GM10266 (cell line): ENCODE data around the gene DDA1.

Source experiments
- DNase-seq: peaks from one replicate; pipeline ENCODE4 v3.0.0; 2012; ENCODE audit errors: extremely low spot score
- CTCF ChIP-seq: IDR thresholded peaks from 2 replicates; pipeline ENCODE4 v1.5.1; 2012; ENCODE audit warnings: mild to moderate bottlenecking, low read depth; ENCODE audit not compliant: control insufficient read depth, insufficient read depth; ENCODE audit errors: missing control alignments

Gene DDA1

DNA sequence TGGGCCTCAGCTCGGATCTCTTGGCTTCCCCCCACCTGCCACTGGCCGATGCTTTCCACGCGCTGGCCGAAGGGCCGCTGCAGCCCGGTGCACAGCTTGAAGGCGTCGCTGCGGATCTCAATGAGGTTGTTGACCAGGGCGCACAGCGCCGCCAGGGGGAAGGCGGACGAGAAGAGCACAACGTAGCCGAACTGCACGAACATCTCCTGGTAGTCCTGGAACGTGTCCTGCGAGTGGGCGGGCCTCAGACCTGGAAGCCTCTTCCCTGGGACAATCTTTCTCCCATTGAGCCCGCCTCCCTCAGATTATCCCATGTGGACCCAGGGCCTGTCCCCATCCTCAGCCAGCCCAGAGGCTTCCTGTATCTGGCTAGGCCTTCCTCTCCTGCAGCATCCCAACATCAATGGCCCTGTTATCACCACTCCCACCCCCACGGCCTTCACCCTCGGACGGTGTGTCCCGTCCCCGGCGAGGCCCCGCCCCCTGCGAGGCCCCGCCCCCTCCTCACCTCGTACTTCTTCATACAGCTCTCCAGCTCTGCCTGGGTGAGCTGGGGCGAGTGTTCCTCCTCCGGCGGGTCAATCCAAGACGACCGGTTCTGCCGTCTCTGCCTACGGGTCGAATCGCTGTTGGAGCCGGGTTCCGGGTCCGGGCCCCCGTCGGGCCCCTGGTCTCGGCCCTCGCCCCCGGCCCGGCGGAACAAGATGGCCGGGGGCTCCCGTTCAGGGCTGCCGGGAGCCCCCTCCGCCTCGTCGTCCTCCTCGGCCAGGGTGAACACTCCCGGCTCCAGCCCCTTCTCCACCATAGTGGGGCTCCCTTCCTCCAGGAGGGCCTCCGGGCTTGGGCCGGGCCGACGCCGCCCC, 18.5 kb downstream of the DDA1 start:
- DNase-seq = peak; percentile 87
- TF ChIP-seq CTCF = no peak

DNA sequence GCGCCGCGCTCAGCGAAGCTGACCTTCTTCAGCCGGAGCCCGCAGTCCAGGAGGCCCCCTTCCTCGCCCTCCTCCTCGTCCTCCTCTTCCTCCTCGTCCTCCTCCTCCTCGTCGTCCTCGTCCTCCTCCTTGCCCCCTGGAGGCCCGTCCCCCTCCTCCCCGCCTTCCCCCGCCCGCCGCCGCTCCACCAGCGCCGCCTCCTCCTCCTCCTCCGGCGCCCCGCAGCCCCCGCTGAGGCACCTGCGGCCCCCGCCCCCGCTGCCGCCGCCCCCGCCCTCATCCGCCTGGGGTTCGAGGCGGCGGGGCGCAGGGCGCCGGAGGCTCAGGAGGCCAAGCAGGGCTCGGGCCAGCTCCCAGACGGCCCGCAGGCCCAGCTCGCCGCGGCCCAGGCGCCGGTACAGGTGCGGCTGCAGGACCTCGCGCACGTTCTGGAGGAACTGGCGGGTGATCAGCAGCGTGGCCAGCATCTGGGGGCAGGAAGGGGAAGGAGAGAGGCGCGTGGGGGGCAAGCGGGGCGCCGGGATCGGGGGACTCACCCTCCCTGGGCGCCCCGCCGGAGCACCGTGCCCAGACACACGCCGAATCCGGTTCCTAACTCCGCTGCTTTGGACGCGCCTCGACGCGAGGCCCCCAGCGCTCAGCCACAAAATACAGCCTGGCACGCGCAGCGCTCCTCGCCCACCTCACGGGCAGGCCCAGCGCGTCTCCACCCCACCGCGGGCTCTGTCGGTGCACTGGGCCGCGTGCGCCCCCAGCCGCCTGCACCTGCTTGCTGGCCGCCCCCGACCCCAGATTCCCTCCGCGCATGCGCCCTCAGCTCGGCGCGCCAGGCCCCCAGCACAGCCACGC, 19.4 kb downstream of the DDA1 start:
- no peak for TF ChIP-seq CTCF
- peak; percentile 67 for DNase-seq

- TF ChIP-seq CTCF = no peak
- DNase-seq = no peak
Measured at GRCh38 chr19:17329366-17330261, 20.3 kb downstream of the DDA1 start.

- TF ChIP-seq CTCF = no peak
- DNase-seq = no peak
Measured at GRCh38 chr19:17330262-17331044, 21.1 kb downstream of the DDA1 start.

DNA sequence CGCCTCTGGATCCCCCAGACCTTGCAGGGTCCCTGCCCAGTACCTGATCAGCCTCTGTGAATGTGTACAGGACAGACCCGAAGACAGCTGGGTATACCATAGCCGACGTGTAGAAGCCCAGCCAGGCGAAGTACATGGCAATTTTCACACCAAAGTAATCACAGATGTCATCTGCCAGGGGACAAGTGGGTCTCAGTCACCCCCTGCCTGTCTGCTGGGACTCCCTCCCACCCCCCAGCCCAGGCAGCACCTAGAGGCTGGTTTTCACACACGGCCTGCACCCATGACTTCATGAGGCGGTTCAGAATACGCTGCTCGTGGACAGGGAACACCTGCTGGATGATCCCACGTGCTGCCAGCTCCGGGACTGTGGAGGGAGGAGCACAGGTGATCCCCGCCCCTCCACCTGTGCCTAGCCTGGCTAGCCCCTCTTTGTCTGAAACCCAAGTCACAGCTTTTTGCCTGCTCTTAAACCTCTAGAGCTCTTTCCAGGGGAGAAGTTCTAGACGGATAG, 21.7 kb downstream of the DDA1 start:
- TF ChIP-seq CTCF = no peak
- no peak for DNase-seq

DNA sequence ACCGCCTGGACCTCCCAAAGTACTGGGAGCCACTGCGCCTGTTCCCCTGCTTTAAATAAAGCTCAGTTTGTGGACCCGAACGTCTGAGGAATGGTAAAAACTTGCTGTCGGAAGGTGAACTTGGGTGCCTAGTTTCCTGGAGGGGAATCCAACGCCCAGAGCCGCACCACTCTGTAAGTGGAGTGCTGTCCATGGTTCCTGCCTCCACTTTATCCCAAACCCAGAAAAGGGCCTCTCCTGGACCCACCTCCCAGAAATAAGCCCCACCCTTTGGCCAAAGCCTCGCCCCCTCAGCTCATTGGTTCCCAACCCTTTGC, 23.0 kb downstream of the DDA1 start:
- no peak for TF ChIP-seq CTCF
- no peak for DNase-seq
